Measurements from ENCODE around the gene IRAK2.

DNA sequence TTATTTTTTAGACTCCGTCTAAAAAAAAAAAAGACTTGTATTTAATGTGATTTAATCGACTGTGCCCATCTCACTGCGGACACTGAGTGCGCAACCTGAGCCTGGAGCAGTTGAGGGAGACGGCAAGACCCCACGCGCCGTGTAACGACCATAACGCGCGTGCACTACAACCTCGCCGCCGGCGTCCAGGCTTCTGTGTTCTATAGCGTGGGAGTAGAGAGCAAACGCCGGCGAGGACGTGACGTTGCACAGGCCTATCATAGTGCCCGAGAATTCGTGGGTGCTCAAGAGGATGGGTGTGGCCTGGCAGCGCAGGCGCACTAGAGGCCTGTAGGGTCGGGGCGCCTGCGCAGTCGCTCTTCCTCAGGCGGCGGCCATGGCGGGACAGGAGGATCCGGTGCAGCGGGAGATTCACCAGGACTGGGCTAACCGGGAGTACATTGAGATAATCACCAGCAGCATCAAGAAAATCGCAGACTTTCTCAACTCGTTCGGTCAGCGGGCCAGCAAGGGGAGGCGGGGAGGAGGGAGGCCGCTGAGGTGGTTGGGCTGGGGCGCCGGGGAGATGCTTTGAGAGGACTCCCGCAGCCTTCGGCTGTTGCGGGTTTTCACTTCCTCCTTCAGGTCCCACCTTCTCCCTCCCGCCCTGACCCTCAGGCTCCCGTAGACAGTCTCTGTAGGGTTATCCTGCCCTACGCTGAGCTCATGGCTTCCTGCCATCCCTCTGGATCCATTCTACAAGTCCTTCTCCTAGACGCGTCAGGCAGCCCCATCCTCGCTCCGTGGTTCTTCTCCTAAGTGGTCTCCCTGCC, 49.2 kb upstream of the IRAK2 start, which contains the start of gene BRK1:
- no peak for TF ChIP-seq EP300 (IDR thresholded peaks at IDR 0.05)
- TF ChIP-seq, protein P1, sequence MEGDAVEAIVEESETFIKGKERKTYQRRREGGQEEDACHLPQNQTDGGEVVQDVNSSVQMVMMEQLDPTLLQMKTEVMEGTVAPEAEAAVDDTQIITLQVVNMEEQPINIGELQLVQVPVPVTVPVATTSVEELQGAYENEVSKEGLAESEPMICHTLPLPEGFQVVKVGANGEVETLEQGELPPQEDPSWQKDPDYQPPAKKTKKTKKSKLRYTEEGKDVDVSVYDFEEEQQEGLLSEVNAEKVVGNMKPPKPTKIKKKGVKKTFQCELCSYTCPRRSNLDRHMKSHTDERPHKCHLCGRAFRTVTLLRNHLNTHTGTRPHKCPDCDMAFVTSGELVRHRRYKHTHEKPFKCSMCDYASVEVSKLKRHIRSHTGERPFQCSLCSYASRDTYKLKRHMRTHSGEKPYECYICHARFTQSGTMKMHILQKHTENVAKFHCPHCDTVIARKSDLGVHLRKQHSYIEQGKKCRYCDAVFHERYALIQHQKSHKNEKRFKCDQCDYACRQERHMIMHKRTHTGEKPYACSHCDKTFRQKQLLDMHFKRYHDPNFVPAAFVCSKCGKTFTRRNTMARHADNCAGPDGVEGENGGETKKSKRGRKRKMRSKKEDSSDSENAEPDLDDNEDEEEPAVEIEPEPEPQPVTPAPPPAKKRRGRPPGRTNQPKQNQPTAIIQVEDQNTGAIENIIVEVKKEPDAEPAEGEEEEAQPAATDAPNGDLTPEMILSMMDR (IDR thresholded peaks at IDR 0.05): no peak
- TF ChIP-seq POLR2A (IDR thresholded peaks at IDR 0.05): peak; percentile 81 to 86
- TF ChIP-seq POLR2AphosphoS5 (IDR thresholded peaks at IDR 0.05): peak; percentile 89 to 97 (median 92)
